Renal cortical epithelial cell (primary cell): ENCODE measurements around the gene LFNG. TPM values are rescaled to one million over a fixed set of nuclear protein-coding genes. Genes with fewer than 3 reads are reported as not detected.

ENCODE experiments used
- DNase-seq: peaks from one replicate; pipeline ENCODE4 v3.0.0-alpha.2; 2011; ENCODE audit warnings: low read depth
- total RNA-seq: library from RNA; depleted of rRNA; stranded (reverse); fragments of >200 nt; gene quantifications from 2 replicates; pipeline ENCODE4 v1.2.3, GENCODE V29; 2014

The LFNG gene
- total RNA-seq, 1 donor from 2014 or later: 79.8 TPM

GRCh38 chr7:2570021-2570420 lies 50.4 kb downstream of the LFNG start:
- DNase-seq: no peak

DNA sequence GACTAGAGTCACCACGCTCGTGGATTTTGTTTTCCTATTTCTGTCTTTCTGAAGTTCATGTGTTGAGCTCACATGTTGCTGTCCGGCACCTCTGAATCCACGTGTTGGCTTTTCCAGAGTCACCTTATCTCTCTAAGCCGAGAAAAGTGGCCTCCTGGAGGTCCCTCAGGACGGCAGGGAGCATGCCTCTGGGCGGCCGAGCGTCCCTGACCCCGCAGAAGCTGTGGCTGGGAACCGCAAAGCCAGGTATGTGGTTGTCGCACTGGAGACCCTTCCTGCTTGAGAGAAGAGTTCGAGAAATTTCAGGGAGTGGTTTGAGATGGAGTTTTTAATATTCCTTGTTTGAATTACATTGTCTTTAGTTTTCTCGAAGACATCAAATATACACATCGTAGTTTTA lies 51.8 kb downstream of the LFNG start:
- DNase-seq: no peak

- peak; percentile 44 for DNase-seq
Observed at GRCh38 chr7:2572101-2572842, 52.7 kb downstream of the LFNG start.

- no peak for DNase-seq
Observed at GRCh38 chr7:2573761-2574160, 54.2 kb downstream of the LFNG start.

- DNase-seq: no peak
Observed at GRCh38 chr7:2575046-2575732, 55.6 kb downstream of the LFNG start.

- no peak for DNase-seq
Observed at GRCh38 chr7:2575733-2576340, 56.3 kb downstream of the LFNG start.

GRCh38 chr7:2576742-2577491 lies 57.3 kb downstream of the LFNG start:
- DNase-seq: no peak

Other genes with a start within 250 kb of the LFNG start
- gene SNX8, start 205.3 kb upstream of the LFNG start, total RNA-seq: 6.4 and 7.3 TPM in 2 replicates
- 239 and 257 TPM in 2 replicates for gene EIF3B, start 164.9 kb upstream of the LFNG start, total RNA-seq
- 2.1 and 15.1 TPM in 2 replicates for gene CHST12, start 116.2 kb upstream of the LFNG start, total RNA-seq
- gene GRIFIN, start 43.4 kb upstream of the LFNG start, total RNA-seq: not detected in 2 replicates
- gene BRAT1, start 35.8 kb downstream of the LFNG start, total RNA-seq: 24.5 and 26.4 TPM in 2 replicates
- 11.1 and 25.8 TPM in 2 replicates for gene IQCE, start 39.2 kb downstream of the LFNG start, total RNA-seq
- 52.4 and 163 TPM in 2 replicates for gene TTYH3, start 112.2 kb downstream of the LFNG start, total RNA-seq
- 3.5 and 14.2 TPM in 2 replicates for gene AMZ1, start 168.4 kb downstream of the LFNG start, total RNA-seq